OCI-LY1 (cell line): ENCODE measurements around the gene CCDC154.

ENCODE experiments used
- EZH2 ChIP-seq: fragments of 200-600 bp; sonication (generic), shearing (Covaris generic); IDR thresholded peaks from 2 replicates; pipeline ENCODE4 v1.8.0; 2017; ENCODE audit warnings: borderline replicate concordance, mixed run types, mild to moderate bottlenecking, antibody characterized with exemption, low read length, moderate library complexity, mixed read lengths
- TF ChIP-seq, protein P1 (sequence below): fragments of 200-600 bp; sonication (generic), shearing (Covaris generic); IDR thresholded peaks from 2 replicates; pipeline ENCODE4 v1.5.1; 2017; ENCODE audit warnings: mild to moderate bottlenecking, antibody characterized with exemption, low read length, moderate library complexity, mixed read lengths

GRCh38 chr16:1401758-1402154 is 42.6 kb downstream of the CCDC154 start:
- TF ChIP-seq, protein P1, sequence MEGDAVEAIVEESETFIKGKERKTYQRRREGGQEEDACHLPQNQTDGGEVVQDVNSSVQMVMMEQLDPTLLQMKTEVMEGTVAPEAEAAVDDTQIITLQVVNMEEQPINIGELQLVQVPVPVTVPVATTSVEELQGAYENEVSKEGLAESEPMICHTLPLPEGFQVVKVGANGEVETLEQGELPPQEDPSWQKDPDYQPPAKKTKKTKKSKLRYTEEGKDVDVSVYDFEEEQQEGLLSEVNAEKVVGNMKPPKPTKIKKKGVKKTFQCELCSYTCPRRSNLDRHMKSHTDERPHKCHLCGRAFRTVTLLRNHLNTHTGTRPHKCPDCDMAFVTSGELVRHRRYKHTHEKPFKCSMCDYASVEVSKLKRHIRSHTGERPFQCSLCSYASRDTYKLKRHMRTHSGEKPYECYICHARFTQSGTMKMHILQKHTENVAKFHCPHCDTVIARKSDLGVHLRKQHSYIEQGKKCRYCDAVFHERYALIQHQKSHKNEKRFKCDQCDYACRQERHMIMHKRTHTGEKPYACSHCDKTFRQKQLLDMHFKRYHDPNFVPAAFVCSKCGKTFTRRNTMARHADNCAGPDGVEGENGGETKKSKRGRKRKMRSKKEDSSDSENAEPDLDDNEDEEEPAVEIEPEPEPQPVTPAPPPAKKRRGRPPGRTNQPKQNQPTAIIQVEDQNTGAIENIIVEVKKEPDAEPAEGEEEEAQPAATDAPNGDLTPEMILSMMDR: no peak
- no peak for TF ChIP-seq EZH2
